B cell (primary cell): Measurements from ENCODE around the gene PSMC5. TPM values are rescaled to one million over a fixed set of nuclear protein-coding genes. Genes with fewer than 3 reads are reported as not detected.

Experiments used
- ATAC-seq: fragments of 200-7000 bp; cut with Tn5 transposase; one replicate; pipeline ENCODE4 v1.10.0; 2021; ENCODE audit warnings: low read depth, mild to moderate bottlenecking, moderate number of reproducible peaks, moderate library complexity
- CTCF ChIA-PET: fragments of 350-600 bp; sonication (Branson Sonifier 250); formaldehyde crosslinking; loops from one replicate; lab custom pipeline; 2021; ENCODE audit warnings: antibody characterized with exemption, inconsistent platforms; lab: Charles Lee
- POLR2A ChIA-PET: fragments of 350-600 bp; sonication (Branson Sonifier 250); formaldehyde crosslinking; loops from one replicate; lab custom pipeline; 2021; ENCODE audit warnings: antibody characterized with exemption; lab: Charles Lee
- DNase-seq: peaks from one replicate; pipeline ENCODE4 v3.0.0; 2013
- H2AFZ ChIP-seq: 2 replicates; pipeline ENCODE4 v1.6.1; 2012; ENCODE audit warnings: mild to moderate bottlenecking, low read depth, low read length; ENCODE audit not compliant: insufficient read depth, poor library complexity, severe bottlenecking
- H3K27ac ChIP-seq, 2 donors: 1 replicate in 1 of 2; 2 replicates in 1 of 2; pipeline ENCODE4 v1.5.1; 2012 to 2013; ENCODE audit warnings: low read length in 2 of 2, mild to moderate bottlenecking in 2 of 2, moderate library complexity in 1 of 2
- H3K27me3 ChIP-seq, 4 experiments: fragments of 200-600 bp in 1 of 4; sonication (generic) in 1 of 4; replicated peaks in 1 of 4; 1 replicate in 2 of 4; 2 replicates in 2 of 4; pipeline versions ENCODE4 v1.6.1 to v1.7.0; 2013 to 2016; ENCODE audit warnings: low read length in 3 of 4, mild to moderate bottlenecking in 2 of 4, mixed read lengths in 1 of 4, moderate library complexity in 1 of 4; ENCODE audit not compliant: insufficient read depth in 4 of 4, control insufficient read depth in 3 of 4; ENCODE audit errors: control extremely low read depth in 1 of 4
- H3K36me3 ChIP-seq, 2 experiments: replicated peaks in 1 of 2; 1 replicate in 1 of 2; 2 replicates in 1 of 2; pipeline versions ENCODE4 v1.6.1 to v1.7.1; 2013; ENCODE audit warnings: low read length in 1 of 2; ENCODE audit not compliant: insufficient read depth in 2 of 2, control insufficient read depth in 1 of 2; ENCODE audit errors: control extremely low read depth in 1 of 2, extremely low read depth in 1 of 2
- H3K4me1 ChIP-seq, 2 donors: fragments of 200-600 bp in 1 of 2; sonication (generic) in 1 of 2; 1 replicate in 1 of 2; 2 replicates in 1 of 2; pipeline versions ENCODE4 v1.5.1 to v1.6.1; 2013 to 2017; ENCODE audit warnings: low read length in 2 of 2; ENCODE audit not compliant: control insufficient read depth in 2 of 2, insufficient read depth in 2 of 2
- H3K4me2 ChIP-seq: replicated peaks from 2 replicates; pipeline ENCODE3; 2012; ENCODE audit warnings: mild to moderate bottlenecking, low read depth, low read length; ENCODE audit not compliant: poor library complexity, severe bottlenecking
- H3K4me3 ChIP-seq, 5 experiments: fragments of 200-600 bp in 1 of 5; sonication (generic) in 1 of 5; 1 replicate in 3 of 5; 2 replicates in 2 of 5; pipeline versions ENCODE4 v1.5.1 to v1.7.0; 2011 to 2016; ENCODE audit warnings: low read length in 4 of 5, mild to moderate bottlenecking in 4 of 5, low read depth in 2 of 5, control low read depth in 1 of 5, moderate library complexity in 1 of 5; ENCODE audit not compliant: insufficient read depth in 1 of 5; ENCODE audit errors: control extremely low read depth in 1 of 5, extremely low read depth in 1 of 5
- H3K79me2 ChIP-seq: fragments of 200-600 bp; sonication (generic); one replicate; pipeline ENCODE4 v1.6.0; 2016; ENCODE audit warnings: low read length; ENCODE audit not compliant: control insufficient read depth, insufficient read depth
- H3K9ac ChIP-seq: fragments of 200-600 bp; sonication (generic); 2 replicates; pipeline ENCODE4 v1.6.1; 2017; ENCODE audit warnings: mild to moderate bottlenecking, low read length, moderate library complexity
- H3K9me3 ChIP-seq, 3 donors: one replicate each; pipeline versions ENCODE4 v1.6.1 to v1.7.1; 2013; ENCODE audit warnings: low read length in 2 of 3; ENCODE audit not compliant: control insufficient read depth in 2 of 3, insufficient read depth in 1 of 3; ENCODE audit errors: control extremely low read depth in 1 of 3
- H4K20me1 ChIP-seq: 2 replicates; pipeline ENCODE4 v1.6.0; 2012; ENCODE audit warnings: mild to moderate bottlenecking, low read length; ENCODE audit not compliant: insufficient read depth, control insufficient read depth, poor library complexity, severe bottlenecking
- H3K27ac Mint-ChIP-seq: one replicate; pipeline ENCODE4 v1.8.0; 2021; ENCODE audit warnings: mixed read lengths
- H3K27me3 Mint-ChIP-seq: one replicate; pipeline ENCODE4 v1.8.0; 2021; ENCODE audit warnings: mixed read lengths
- H3K4me1 Mint-ChIP-seq: one replicate; pipeline ENCODE4 v1.8.0; 2021; ENCODE audit warnings: mixed read lengths
- H3K4me3 Mint-ChIP-seq: one replicate; pipeline ENCODE4 v1.8.0; 2021; ENCODE audit warnings: mixed read lengths
- H3K9me3 Mint-ChIP-seq: one replicate; pipeline ENCODE4 v1.8.0; 2022; ENCODE audit warnings: mixed read lengths; ENCODE audit not compliant: insufficient read depth
- CTCF ChIP-seq: fragments of 200-600 bp; IDR thresholded peaks from one replicate; pipeline ENCODE4 v1.8.0; 2022; ENCODE audit warnings: antibody characterized with exemption, mild to moderate bottlenecking
- EZH2 ChIP-seq: IDR thresholded peaks from 2 replicates; pipeline ENCODE4 v1.6.1; 2012; ENCODE audit warnings: borderline replicate concordance, low read depth, mild to moderate bottlenecking, moderate library complexity, low read length; ENCODE audit not compliant: insufficient read depth, poor library complexity, severe bottlenecking
- WGBS: methylation state at CpG from one replicate; pipeline ENCODE4 v1.1.5; 2013; ENCODE audit warnings: missing lambda C conversion rate; ENCODE audit not compliant: insufficient coverage; 5-methylcytosine and 5-hydroxymethylcytosine counted together
- intact Hi-C: fragments of 100-400 bp; cut with micrococcal nuclease; formaldehyde crosslinking; loops from one replicate; pipeline ENCODE4 v1.10.0; 2022
- polyA plus RNA-seq: library from polyadenylated mRNA; depleted of rRNA; stranded (reverse); fragments of >200 nt; gene quantifications from 2 replicates; pipeline ENCODE4 v1.2.3, GENCODE V29; 2012
- total RNA-seq, 2 donors: library from RNA; stranded (reverse); fragments of 120-200 nt in 1 of 2; gene quantifications; 1 replicate in 1 of 2; 2 replicates in 1 of 2; pipeline versions ENCODE4 v1.2.3 to v1.2.4, GENCODE V29; 2013 to 2022

The PSMC5 gene
- total and polyA plus RNA-seq, 2 donors (not counting 1 experiment from before 2014, with no cell fraction given), result 87.1 to 104 TPM

DNA sequence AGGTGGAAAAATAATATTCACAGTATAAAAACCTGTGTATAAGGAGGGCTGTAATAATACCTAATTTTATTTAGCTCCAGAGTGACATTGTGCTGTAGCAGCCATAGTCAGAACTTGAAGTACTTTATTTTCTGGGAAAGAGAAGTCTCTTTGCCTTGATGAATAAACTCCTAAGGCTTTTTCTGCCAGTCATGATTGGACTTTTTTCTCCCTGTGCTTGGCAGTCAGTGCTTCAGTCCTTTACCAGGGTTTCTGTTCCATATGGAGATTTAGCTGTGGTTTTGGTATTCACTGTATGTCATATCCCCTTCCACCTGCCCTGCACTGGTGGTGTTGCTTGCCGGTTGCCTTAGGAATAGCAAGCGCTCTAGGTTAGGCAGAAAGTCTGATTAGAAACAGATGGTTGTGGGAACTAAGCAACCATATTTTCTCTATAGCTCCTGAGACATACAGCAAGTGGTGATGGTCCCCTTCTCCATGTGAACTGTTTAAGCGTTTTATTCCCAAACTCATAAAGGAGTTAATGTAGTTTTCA, 28.6 kb upstream of the PSMC5 start:
- ATAC-seq, result no peak
- no peak overlapping the region for H2AFZ ChIP-seq
- H3K4me1 ChIP-seq, result no peaks in the 10 kb centered on the region
- H3K36me3 ChIP-seq, result peaks cover 2 to 92% of the 10 kb centered on the region in 2 experiments
- H3K9ac ChIP-seq, result no peak overlapping the region
- H3K27me3 Mint-ChIP-seq, result no peaks in the 10 kb centered on the region
- H3K27me3 ChIP-seq, result no peaks in the 10 kb centered on the region
- no peak overlapping the region for H3K4me3 Mint-ChIP-seq
- CTCF ChIA-PET, result interaction anchor here (0.7 to 1.2 kb wide), 2 partner anchors 27 to 100 kb away, joined by 3 read pairs; no protein-coding TSS in a partner anchor
- DNase-seq, result no peak
- H3K9me3 Mint-ChIP-seq, result no peaks in the 10 kb centered on the region
- POLR2A ChIA-PET, result no interaction called here
- TF ChIP-seq CTCF (no peak), EZH2 (no peak)
- H4K20me1 ChIP-seq, result peaks cover 24% of the 10 kb centered on the region
- no peaks in the 10 kb centered on the region for H3K4me1 Mint-ChIP-seq
- H3K27ac Mint-ChIP-seq, result no peak overlapping the region
- no peak overlapping the region for H3K4me3 ChIP-seq
- no peaks in the 10 kb centered on the region for H3K9me3 ChIP-seq
- no peak overlapping the region for H3K4me2 ChIP-seq
- no CpG with 5 or more reads among the region's 3 CpGs for WGBS
- H3K27ac ChIP-seq, result no peak overlapping the region
- peaks cover 28% of the 10 kb centered on the region for H3K79me2 ChIP-seq
- intact Hi-C loops, result no loop called here

- Histone ChIP-seq H4K20me1 (peaks cover 8% of the 10 kb centered on the region), H3K27ac (no peak overlapping the region), H3K4me3 (no peak overlapping the region), H3K79me2 (peaks cover 13% of the 10 kb centered on the region), H3K36me3 (peaks cover 3 to 93% of the 10 kb centered on the region in 2 experiments), H3K9me3 (no peaks in the 10 kb centered on the region), H3K4me1 (no peaks in the 10 kb centered on the region), H3K9ac (no peak overlapping the region), H3K27me3 (no peaks in the 10 kb centered on the region), H2AFZ (no peak overlapping the region), H3K4me2 (no peak overlapping the region)
- Mint-ChIP-seq H3K4me1 (no peaks in the 10 kb centered on the region), H3K4me3 (no peak overlapping the region), H3K27me3 (no peaks in the 10 kb centered on the region), H3K27ac (no peak overlapping the region), H3K9me3 (no peaks in the 10 kb centered on the region)
- TF ChIP-seq EZH2, result no peak
- TF ChIP-seq CTCF, result peak; percentile 30
- ATAC-seq (no peak), DNase-seq (no peak)
- intact Hi-C loops, result no loop called here
- ChIA-PET POLR2A (no interaction called here), CTCF (interaction anchor here (1.0 kb wide), 1 partner anchor 15 kb away, joined by 3 read pairs; no protein-coding TSS in a partner anchor)
- 100% methylated on average over 1 of the region's 1 CpG for WGBS
Measured at GRCh38 chr17:63800783-63801182, 26.4 kb upstream of the PSMC5 start.
